Ovary (tissue), 3 donors: ENCODE measurements around the gene AASDHPPT.

Experiments
- CTCF ChIP-seq, 3 donors: fragments of 450-650 bp in 2 of 3; fragments of 200-600 bp in 1 of 3; IDR thresholded peaks; one replicate each; pipeline versions ENCODE4 v1.5.1 to v1.8.0; 2016 to 2022; ENCODE audit warnings: antibody characterized with exemption in 3 of 3, mild to moderate bottlenecking in 1 of 3
- EP300 ChIP-seq: sonication (generic); formaldehyde crosslinking; IDR thresholded peaks from one replicate; pipeline ENCODE4 v1.6.1; 2017; ENCODE audit warnings: antibody characterized with exemption
- POLR2A ChIP-seq: fragments of 450-650 bp; IDR thresholded peaks from one replicate; pipeline ENCODE4 v1.6.1; 2017; ENCODE audit warnings: antibody characterized with exemption, mild to moderate bottlenecking, moderate library complexity
- donor health status: DM: no; HTN: no; CAD: no.

DNA sequence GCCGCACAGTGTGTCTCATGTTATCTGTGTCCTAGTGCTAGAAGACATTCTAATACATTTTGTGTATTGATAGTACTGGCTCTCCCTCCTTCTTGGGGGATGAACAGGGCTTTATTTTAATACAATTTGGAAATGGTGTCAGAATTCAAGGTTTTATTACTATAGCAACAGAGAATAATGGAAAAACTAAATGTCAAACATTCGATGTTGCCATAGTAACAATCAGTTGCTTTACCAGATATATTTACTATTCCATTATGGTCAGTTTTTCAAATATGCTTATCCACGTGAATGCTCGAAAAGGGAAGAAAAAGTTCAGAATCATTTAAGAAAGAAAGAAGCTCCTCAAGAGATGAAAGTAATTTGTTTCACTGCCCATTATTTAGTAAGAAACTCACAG, 46.9 kb upstream of the AASDHPPT start:
- TF ChIP-seq POLR2A (no peak), EP300 (no peak), CTCF (IDR thresholded peaks at IDR 0.05) (no peak)
